Pulmonary artery endothelial cell (primary cell): ENCODE results near the gene HERPUD1. TPM values are rescaled to one million over a fixed set of nuclear protein-coding genes. Genes with fewer than 3 reads are reported as not detected.

Experiments
- DNase-seq: peaks from one replicate; pipeline ENCODE4 v3.0.0-alpha.2; 2011; ENCODE audit warnings: low read depth, low spot score
- total RNA-seq: library from RNA; depleted of rRNA; stranded (reverse); fragments of >200 nt; gene quantifications from 2 replicates; pipeline ENCODE4 v1.2.3, GENCODE V29; 2014

HERPUD1 gene
- total RNA-seq, 1 donor from 2014 or later = 43.6 TPM

- DNase-seq = no peak
Measured at GRCh38 chr16:56910654-56911539, 21.0 kb upstream of the HERPUD1 start.

DNA sequence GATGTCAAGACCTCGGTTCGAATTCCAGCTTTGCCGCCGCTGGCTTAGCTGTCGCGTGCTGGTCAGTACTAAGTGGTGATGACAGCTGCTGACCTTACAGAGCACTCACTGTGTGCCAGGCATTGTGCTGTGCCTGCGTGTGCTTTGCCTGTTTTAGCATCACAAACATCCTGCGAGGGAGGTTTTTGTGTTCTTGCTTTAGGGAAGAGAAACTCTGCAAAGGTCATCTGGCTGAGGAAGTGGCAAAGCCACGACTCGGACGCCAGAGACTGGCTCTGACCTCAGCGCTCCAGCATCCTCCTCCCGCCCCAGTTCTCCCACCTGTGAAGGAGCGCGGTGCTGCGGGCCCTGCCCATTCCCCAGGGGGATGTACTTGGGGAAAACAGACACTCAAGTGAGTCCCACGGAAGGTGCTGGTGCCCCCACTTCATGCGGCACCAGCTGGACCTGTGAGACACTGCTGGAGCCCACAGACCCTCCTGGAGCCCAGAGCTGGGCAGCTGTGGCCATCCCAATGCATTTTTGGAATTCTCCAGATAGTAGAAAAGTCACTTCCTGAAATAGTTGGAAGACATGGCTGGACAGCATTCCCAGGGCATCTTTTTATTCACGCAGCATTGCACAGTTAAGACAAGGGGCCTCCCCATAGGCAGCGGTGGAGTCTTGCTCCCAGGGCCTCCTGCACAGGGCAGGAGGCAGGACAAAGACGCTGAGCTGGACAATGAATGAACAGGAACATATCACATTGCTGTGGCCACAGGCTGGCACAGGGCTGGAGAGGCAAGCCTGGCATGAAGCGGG is 20.0 kb upstream of the HERPUD1 start:
- no peak for DNase-seq

GRCh38 chr16:56912746-56913708 is 18.9 kb upstream of the HERPUD1 start:
- no peak for DNase-seq

- no peak for DNase-seq
Measured at GRCh38 chr16:56914896-56915295, 17.0 kb upstream of the HERPUD1 start.

DNA sequence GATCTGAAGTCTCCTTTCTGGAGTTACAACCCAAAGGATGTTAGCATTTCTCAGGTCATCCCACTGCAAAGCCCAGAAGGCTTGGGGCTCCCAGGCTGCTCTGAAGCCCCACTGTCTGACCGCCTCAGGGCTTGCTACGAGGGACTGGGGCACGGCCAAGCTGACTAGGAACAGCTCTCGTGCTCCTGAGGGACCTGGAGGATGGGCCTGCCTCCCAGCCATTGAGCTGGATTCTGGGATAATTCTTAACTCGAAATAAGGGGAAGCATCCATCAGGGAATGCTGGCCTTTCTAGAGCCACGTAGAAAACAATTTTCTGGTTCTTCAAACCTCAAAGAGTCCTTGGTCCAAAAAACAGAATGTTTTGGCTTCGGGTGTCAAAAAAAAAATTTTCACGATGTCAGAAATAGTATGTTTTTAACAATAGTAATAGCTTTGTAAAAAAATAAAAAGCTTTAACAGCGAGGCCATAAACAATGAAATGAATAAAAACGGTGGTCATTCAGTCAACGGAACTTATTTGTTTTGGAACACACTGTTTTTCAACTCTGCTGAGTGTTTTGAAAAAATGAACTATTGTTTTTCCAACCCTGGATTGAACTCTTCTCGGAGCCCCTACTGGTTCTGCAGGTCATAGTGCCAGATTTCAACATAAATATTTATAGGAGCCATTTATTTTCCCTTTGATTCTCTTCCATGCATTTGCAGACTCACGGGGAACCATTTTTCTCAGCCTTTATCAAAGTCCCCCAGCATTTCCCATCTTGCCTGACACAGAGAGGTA is 16.4 kb upstream of the HERPUD1 start:
- DNase-seq = no peak

DNA sequence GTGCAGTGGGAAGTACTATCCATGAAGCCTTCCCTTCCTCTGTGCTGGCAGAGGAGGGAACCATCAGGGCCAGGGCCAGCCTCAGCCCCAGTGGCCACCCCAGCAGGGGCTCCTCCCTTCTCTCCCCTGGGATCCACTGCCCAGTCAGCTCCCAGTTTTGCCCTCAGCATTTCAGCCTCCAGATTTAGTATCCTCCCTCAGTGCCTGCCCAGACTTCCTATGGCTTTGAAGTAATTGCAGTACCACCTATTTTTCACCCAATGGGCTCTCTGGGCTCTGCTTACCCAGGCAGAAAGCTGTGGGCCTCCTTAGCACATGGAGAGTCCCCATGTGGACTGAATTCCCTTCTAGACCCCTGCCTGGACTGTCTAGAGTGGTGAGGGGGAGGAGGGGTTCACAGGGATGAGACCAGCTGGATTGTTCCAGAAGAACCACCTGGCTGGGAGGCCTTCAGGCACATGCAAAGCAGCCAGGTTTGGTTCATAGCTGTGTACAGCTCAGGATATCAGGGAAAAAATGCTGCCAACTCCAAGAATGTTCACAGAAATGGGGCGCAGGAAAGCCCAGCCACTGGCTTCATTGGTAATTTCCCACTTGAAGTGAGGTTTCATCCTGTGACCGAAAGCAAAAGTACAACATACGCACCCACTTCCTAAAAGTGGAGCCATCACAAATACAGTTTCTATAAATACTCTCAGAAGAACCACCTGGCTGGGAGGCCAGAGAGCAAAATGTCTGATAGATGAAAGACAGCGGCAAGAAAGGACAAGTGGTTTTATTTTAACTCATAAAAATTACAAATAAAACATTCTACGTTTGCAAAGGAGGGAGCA is 15.2 kb upstream of the HERPUD1 start:
- DNase-seq = no peak

- DNase-seq = no peak
Measured at GRCh38 chr16:56918467-56919012, 13.4 kb upstream of the HERPUD1 start.

DNA sequence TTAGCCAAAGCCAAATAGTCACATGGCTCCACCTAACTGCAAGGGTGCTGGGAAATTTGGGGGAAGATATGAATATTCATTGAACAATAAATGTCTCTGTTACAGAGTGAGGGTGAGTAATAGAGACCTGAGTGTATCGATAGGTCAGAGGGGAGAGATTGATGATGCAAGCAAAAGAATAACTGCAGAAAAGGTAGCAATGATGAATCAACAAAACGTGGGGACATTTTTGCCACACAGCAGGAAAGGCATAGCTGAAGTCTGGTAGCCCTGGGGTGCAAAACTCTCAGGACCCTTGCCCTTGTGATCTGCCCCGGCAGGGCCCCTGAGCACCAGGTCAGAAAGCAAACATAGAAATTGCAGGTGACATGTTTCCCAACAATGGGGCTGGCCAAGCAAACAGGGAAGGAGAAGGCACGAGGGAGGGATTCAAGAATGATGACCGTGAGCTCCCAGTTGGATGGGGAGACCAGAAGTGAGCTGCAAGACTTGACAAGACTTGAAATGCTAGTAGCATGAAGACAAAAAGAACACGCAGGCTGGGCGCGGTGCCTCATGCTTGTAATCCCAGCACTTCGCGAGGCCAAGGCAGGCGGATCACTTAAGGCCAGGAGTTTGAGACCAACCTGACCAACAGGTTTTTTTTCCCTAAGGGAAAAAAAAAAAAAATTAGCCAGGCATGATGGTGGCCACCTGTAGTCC is 12.7 kb upstream of the HERPUD1 start:
- no peak for DNase-seq

- DNase-seq = no peak
Measured at GRCh38 chr16:56921571-56921970, 10.4 kb upstream of the HERPUD1 start.

DNA sequence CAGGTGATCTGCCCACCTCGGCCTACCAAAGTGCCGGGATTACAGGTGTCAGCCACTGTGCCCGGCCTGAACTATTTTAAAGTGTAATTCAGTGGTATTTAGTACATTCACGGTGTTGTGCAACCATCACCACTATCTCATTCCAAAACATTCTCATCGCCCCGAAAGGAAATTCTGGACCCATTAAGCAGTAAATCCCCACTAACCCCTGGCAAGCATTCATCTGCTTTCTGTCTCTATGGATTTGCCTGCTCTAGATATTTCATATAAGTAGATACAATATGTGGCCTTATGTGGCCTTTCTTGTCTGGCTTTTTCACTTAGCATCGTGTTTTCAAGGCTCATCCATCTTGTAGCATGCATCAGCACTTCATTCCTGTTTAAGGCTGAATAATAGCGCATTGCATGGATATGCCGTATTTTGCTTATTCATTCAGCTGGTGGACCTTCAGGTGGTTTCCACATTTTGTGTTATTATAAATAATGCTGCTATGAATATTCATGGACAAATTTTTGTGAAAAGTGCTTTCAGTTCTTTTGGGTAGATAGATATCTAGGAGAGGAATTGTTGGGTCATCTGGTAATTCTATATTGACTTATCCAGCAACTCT is 8.4 kb upstream of the HERPUD1 start:
- DNase-seq = no peak

- no peak for DNase-seq
Measured at GRCh38 chr16:56927471-56927870, 4.5 kb upstream of the HERPUD1 start.

- DNase-seq = no peak
Measured at GRCh38 chr16:56929639-56930038, 2.3 kb upstream of the HERPUD1 start.

DNA sequence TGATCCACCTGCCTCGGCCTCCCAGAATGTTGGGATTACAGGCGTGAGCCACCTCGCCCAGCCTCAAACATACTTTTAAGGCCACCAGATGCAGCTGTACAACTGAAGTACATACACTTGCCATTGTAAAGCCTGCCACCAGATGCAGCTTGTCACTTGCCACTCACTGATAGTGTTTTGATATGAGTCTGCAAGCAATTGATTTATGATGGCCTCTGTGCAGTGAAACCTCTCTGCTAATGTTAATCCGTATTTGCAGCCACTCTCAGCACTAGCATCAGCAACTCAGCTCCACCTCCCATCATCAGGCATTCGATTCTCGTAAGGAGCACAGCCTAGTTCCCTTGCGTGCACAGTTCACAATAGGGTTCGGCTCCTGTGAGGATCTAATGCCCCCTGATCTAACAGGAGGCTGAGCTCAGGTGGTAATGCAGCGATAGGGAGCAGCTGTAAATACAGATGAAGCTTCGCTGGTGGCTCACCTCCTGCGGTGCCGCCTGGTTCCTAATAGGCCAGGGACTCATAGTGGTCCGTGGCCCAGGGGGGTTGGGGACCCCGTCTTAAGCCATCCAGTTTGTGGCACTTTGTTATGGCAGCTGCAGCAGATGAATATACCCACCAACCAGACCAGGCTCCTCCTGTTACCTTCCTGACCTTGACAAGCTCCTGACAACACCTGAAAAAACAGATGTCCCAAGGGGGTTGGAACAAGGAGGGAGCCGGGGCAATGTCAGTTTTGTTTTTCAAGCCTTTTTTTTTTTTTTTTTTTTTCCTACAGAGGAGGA is 1.3 kb upstream of the HERPUD1 start:
- no peak for DNase-seq

DNA sequence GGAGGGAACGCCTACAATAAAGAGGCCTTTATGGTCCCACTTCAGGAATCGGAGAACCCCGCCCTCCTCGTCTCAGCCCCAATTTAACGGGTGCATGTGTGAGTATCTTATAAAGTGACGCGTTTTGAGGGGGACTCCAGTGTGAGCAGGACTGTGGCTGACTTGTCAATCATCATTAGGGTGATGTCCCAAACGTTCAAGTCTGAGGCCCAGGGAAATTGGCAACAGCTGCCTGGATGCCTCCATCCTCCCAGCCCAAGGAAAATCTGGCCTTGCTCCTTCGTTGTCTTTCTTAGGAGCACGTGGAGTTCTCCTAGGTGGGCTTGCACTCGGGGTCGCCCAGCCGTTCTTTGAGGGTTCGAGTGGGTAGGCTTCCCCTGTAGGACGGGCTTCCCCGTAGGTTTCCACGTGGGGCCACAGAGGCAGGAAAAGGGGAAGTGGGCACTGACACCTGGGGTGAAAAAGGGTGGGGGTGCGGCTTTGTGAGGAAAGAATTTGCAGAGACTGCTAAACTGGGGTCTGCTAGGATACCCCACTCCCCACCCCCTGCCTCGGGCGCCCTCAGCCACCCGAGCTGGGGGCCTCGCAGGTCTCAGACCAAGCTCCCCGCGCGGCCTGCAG is 561 bp upstream of the HERPUD1 start:
- no peak for DNase-seq

- peak; percentile 70 for DNase-seq
Measured at GRCh38 chr16:56932721-56933619, 1.0 kb downstream of the HERPUD1 start.
